K562 treated with DMSO at 1 percent for 24 hours (cell line): ENCODE data around the gene CPA5. TPM values are rescaled to one million over a fixed set of nuclear protein-coding genes. Genes with fewer than 3 reads are reported as not detected.

Experiments used
- total RNA-seq: library from RNA; unstranded; fragments of 300-600 nt; gene quantifications from 2 replicates; pipeline ENCODE4 v1.2.3, GENCODE V29; 2022; ENCODE audit warnings: low read depth; ENCODE audit not compliant: insufficient read depth

Gene CPA5, protein sequence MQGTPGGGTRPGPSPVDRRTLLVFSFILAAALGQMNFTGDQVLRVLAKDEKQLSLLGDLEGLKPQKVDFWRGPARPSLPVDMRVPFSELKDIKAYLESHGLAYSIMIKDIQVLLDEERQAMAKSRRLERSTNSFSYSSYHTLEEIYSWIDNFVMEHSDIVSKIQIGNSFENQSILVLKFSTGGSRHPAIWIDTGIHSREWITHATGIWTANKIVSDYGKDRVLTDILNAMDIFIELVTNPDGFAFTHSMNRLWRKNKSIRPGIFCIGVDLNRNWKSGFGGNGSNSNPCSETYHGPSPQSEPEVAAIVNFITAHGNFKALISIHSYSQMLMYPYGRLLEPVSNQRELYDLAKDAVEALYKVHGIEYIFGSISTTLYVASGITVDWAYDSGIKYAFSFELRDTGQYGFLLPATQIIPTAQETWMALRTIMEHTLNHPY
- total RNA-seq = 6.8 and 8.7 TPM in 2 replicates

DNA sequence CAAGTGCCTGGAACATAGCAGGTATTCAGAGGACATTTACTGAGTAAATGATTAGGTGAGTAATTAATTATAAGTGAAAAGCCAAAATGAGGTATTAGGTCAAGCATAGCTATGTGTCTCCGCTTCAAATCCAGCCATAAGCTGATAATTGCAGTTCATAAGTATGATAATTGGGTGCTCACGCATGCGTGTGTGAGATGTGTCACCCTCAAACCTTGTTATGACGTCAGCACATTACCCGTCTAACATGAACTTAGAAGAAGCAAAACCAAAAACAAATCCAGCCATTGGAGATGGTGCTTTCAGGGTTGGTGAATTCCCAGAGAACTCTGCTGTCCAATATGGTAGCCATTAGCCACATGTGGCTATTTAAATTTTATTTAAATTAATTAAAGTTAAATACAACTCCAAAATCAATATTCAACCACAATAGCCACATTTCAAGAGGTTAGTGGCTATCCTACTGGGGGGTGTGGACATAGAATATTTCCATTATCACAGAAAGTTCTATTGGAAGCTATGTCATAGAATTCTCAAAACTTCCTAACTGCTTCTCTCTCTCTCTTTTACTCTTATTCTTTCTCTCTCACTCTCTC lies at the start of gene CPA5:
TSS of gene CPA5 (plus strand) at position 546 of the 596 bp plus-strand sequence. CDS start 1,670 bp downstream, outside the sequence.

DNA sequence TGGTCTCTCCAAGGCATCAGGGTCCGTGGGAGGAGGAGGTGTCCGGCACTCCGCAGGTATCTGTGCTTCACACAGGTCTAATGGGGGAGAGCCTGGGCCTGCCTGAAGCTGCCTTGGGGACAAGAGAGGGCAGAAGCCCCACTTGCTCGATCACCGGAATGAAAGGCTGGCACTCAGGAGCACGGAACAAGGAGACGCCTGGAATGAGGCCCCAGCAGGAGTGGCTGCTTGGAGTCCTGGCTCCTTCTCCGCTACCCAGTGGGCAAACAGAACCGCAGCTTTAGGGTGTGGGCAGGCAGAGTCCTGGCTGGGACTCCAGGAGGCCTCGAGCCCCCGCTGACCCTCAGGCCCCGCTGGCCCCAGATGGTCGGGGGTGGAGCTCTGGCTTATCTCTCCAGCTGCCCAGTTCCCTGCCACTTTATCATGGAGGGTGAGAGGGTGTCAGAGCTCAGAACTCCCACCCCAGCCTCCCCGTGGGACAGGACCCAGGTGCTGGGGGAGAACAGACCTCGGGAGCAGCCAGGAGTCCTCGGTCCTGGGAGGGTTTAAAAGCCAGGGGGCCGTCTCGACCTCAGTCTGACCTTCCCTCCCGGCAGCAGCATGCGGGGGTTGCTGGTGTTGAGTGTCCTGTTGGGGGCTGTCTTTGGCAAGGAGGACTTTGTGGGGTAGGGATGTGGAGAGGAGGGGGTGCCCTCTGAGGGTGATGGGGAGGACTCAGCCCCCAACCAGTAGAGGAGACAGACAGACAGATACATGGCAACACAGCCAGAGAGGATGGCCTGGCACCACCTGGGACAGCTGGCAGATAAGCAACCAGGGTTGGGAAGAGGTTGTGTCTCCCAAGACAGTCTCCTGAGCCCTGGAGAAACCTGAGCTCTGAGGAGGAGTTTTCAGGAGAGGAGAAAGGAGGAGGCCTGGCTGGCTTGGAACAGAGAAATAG lies 35.6 kb downstream of the CPA5 start, which contains the start of gene CPA1:
TSS of gene CPA1 (plus strand) at position 574 of the 940 bp plus-strand sequence. CDS start at position 601, 27 bp downstream.

Other genes with a start within 250 kb of the CPA5 start
- gene TMEM209, start 139.4 kb upstream of the CPA5 start, total RNA-seq = 24.1 and 27.3 TPM in 2 replicates
- not detected in 2 replicates for gene SSMEM1, start 137.0 kb upstream of the CPA5 start, total RNA-seq
- gene CPA2, start 78.0 kb upstream of the CPA5 start, total RNA-seq = not detected in 2 replicates
- not detected in 2 replicates for gene CPA4, start 51.7 kb upstream of the CPA5 start, total RNA-seq
- not detected in 2 replicates for gene CPA1, start 35.7 kb downstream of the CPA5 start, total RNA-seq
- 3.3 and 4.4 TPM in 2 replicates for gene CEP41, start 96.2 kb downstream of the CPA5 start, total RNA-seq
- 0.57 TPM in 1 of 2 replicates, not detected in the other for gene MEST, start 147.3 kb downstream of the CPA5 start, total RNA-seq